ENCODE measurements around the gene SLC41A2. TPM values are rescaled to one million over a fixed set of nuclear protein-coding genes. Genes with fewer than 3 reads are reported as not detected.

The SLC41A2 gene
- total and polyA plus RNA-seq, 2 of the 13 experiments (the other 11 are each of a cell fraction or from before 2014, with no cell fraction given), result 2.3 to 12.8 TPM

DNA sequence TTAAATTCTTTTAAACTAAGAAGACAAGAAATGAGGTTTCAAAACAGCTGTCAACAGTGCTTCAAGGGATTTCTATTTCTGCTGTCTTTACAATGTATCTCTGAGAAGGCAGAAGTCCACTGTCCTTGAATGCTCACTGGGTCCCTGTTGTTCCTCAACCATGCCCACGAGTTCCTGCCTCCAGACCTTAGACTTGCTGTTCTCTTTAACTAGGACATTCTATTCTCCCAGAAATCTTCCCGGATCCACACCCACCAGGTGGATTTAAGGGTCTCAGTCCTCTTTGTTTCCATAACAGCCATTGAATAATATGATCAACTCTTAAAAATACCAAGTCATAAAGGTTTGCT is 6.7 kb upstream of the SLC41A2 start:
- in situ Hi-C loops (cut with HindIII; ENCODE audit: extremely low pct_ligation_motif_present, low pct_unique_long_range_greater_than_20kb), result no loop called here

More for the DNA sequence above, 6.7 kb upstream of the SLC41A2 start:
- intact Hi-C loops (cut with micrococcal nuclease; ENCODE audit: unreplicated experiment), result no loop called here
- Histone ChIP-seq H3K27me3 (ENCODE audit: control insufficient read depth in 1 of 2, insufficient read depth in 2 of 2, low read length in 2 of 2) (no peaks in the 10 kb centered on the region; a peak in 3 of 5 replicates), H4K20me1 (ENCODE audit: insufficient read depth, low read length) (no peaks in the 10 kb centered on the region), H2AFZ (ENCODE audit: low read length) (no peak overlapping the region), H3K27ac (ENCODE audit: extremely low read length, insufficient read depth, low read length) (no peak overlapping the region), H3K4me3 (replicated peaks in 1 of 3; ENCODE audit: insufficient read depth in 1 of 3, low read depth in 2 of 3, low read length in 3 of 3) (no peak overlapping the region), H3K9ac (ENCODE audit: insufficient read depth, low read depth, low read length) (no peak overlapping the region), H3K9me3 (ENCODE audit: low read length) (no peaks in the 10 kb centered on the region), H3K36me3 (replicated peaks in 1 of 2; ENCODE audit: control insufficient read depth in 1 of 2, insufficient read depth in 2 of 2, low read length in 2 of 2) (no peaks in the 10 kb centered on the region), H3K4me1 (ENCODE audit: insufficient read depth, low read length) (peaks cover 7% of the 10 kb centered on the region), H3K4me2 (ENCODE audit: low read depth, low read length) (no peak overlapping the region), H3K79me2 (ENCODE audit: insufficient read depth, low read length) (no peaks in the 10 kb centered on the region)
- TF ChIP-seq ZNF180 (CRISPR knock-in tag; IDR thresholded peaks at IDR 0.05; ENCODE audit: borderline replicate concordance, low read depth) (no peak), EHMT2 (IDR thresholded peaks at IDR 0.05; ENCODE audit: borderline replicate concordance, low read depth, low read length) (no peak), PRDM4 (CRISPR knock-in tag; IDR thresholded peaks at IDR 0.05; ENCODE audit: borderline replicate concordance) (no peak), CHD4 (IDR thresholded peaks at IDR 0.05; ENCODE audit: borderline replicate concordance, low read length) (no peak), SMAD1 (CRISPR knock-in tag; IDR thresholded peaks at IDR 0.05; ENCODE audit: borderline replicate concordance, low read depth) (no peak), RXRB (CRISPR knock-in tag; IDR thresholded peaks at IDR 0.05; ENCODE audit: borderline replicate concordance) (no peak), ATRX (CRISPR knock-in tag; IDR thresholded peaks at IDR 0.05; ENCODE audit: borderline replicate concordance) (no peak), NFIC (IDR thresholded peaks at IDR 0.05; ENCODE audit: low read length) (no peak), ZNF549 (CRISPR knock-in tag; IDR thresholded peaks at IDR 0.05) (no peak), ZNF329 (CRISPR knock-in tag; IDR thresholded peaks at IDR 0.05; ENCODE audit: low read depth) (no peak), PITX1 (CRISPR knock-in tag; IDR thresholded peaks at IDR 0.05) (no peak), TBL1XR1 (IDR thresholded peaks at IDR 0.05; ENCODE audit: borderline replicate concordance, low read length, partially characterized antibody) (no peak), SNAPC2 (CRISPR knock-in tag; IDR thresholded peaks at IDR 0.05) (no peak), HNF4G (IDR thresholded peaks at IDR 0.05; ENCODE audit: borderline replicate concordance, low read depth, low read length) (no peak), HNF4G (CRISPR knock-in tag; IDR thresholded peaks at IDR 0.05; ENCODE audit: borderline replicate concordance, low read depth) (no peak)
- TF ChIP-seq, protein P1, sequence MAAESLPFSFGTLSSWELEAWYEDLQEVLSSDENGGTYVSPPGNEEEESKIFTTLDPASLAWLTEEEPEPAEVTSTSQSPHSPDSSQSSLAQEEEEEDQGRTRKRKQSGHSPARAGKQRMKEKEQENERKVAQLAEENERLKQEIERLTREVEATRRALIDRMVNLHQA (CRISPR knock-in tag; IDR thresholded peaks at IDR 0.05), result no peak
- TF ChIP-seq, protein P2, sequence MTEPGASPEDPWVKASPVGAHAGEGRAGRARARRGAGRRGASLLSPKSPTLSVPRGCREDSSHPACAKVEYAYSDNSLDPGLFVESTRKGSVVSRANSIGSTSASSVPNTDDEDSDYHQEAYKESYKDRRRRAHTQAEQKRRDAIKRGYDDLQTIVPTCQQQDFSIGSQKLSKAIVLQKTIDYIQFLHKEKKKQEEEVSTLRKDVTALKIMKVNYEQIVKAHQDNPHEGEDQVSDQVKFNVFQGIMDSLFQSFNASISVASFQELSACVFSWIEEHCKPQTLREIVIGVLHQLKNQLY (CRISPR knock-in tag; IDR thresholded peaks at IDR 0.05), result no peak
- TF ChIP-seq, protein P3, sequence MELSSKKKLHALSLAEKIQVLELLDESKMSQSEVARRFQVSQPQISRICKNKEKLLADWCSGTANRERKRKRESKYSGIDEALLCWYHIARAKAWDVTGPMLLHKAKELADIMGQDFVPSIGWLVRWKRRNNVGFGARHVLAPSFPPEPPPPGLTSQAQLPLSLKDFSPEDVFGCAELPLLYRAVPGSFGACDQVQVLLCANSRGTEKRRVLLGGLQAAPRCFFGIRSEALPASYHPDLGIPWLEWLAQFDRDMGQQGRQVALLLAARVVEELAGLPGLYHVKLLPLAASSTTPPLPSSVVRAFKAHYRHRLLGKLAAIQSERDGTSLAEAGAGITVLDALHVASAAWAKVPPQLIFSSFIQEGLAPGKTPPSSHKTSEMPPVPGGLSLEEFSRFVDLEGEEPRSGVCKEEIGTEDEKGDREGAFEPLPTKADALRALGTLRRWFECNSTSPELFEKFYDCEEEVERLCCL (CRISPR knock-in tag; IDR thresholded peaks at IDR 0.05; ENCODE audit: borderline replicate concordance), result no peak
- POLR2A ChIA-PET, result no interaction called here
- CTCF ChIA-PET (ENCODE audit: low intra/inter-chr PET ratio, low total read pairs), result no interaction called here
- no peak for FAIRE-seq
- no peak for DNase-seq (ENCODE audit: low spot score)
- WGBS (ENCODE audit: low lambda C conversion rate), result 2% methylated on average over 2 of the region's 2 CpGs
- no TSS peak for BruUV-seq (replicated peaks)
- ATAC-seq, result no peak

All from HepG2 (cell line).